ENCODE measurements around the gene OR8D1.
"Not testable (repeated sequence)": the region's sequence is repeated elsewhere in the genome, so short reads cannot be mapped to it uniquely, and the experiment has no call there.

The OR8D1 gene

DNA sequence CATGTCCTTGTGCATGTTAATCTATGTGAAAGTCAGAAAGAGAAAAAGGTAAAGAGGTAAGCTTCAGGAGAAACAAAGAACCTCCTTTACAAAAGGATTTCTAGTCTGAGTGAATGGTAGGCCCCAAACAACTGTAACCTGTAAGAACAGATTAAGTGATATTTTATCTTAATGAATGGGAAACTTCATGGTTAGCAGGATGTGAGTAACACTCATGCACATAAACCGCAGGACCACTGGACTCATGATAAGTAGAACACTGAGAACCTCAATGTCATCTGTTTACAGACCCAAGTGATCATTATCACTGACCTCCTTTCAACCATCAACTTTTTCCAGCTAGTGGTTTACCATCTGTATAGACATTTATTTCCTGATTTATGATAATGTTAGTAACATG, 37.7 kb downstream of the OR8D1 start (continued):
- TF ChIP-seq PPARA (CRISPR knock-in tag; IDR thresholded peaks at IDR 0.05; ENCODE audit: borderline replicate concordance) (no peak), ZNF70 (CRISPR knock-in tag; IDR thresholded peaks at IDR 0.05) (no peak)
- TF ChIP-seq, protein P1, sequence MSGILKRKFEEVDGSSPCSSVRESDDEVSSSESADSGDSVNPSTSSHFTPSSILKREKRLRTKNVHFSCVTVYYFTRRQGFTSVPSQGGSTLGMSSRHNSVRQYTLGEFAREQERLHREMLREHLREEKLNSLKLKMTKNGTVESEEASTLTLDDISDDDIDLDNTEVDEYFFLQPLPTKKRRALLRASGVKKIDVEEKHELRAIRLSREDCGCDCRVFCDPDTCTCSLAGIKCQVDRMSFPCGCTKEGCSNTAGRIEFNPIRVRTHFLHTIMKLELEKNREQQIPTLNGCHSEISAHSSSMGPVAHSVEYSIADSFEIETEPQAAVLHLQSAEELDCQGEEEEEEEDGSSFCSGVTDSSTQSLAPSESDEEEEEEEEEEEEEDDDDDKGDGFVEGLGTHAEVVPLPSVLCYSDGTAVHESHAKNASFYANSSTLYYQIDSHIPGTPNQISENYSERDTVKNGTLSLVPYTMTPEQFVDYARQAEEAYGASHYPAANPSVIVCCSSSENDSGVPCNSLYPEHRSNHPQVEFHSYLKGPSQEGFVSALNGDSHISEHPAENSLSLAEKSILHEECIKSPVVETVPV (CRISPR knock-in tag; IDR thresholded peaks at IDR 0.05), result no peak

DNA sequence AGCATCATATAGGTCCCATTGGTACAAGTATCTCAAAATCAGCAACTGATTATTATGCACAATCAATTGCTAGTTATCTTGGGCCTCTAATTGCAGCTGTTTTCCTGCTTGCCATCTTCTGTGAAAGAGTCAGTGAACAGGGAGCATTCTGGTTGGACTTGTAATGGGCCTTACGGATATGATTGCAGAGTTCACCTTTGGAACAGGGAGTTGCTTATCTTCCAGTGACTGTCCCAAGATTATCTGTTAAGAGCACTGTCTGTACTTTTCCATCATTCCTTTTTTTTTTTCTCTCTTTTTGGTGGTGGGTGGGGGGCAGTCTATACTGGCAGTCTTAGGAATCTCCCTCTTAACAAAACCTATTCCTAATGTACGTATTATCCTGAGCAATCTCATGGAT, 39.7 kb downstream of the OR8D1 start:
- ATAC-seq, result no peak
- no peak for TF ChIP-seq RARB (CRISPR knock-in tag; IDR thresholded peaks at IDR 0.05)
- TF ChIP-seq, protein P2, sequence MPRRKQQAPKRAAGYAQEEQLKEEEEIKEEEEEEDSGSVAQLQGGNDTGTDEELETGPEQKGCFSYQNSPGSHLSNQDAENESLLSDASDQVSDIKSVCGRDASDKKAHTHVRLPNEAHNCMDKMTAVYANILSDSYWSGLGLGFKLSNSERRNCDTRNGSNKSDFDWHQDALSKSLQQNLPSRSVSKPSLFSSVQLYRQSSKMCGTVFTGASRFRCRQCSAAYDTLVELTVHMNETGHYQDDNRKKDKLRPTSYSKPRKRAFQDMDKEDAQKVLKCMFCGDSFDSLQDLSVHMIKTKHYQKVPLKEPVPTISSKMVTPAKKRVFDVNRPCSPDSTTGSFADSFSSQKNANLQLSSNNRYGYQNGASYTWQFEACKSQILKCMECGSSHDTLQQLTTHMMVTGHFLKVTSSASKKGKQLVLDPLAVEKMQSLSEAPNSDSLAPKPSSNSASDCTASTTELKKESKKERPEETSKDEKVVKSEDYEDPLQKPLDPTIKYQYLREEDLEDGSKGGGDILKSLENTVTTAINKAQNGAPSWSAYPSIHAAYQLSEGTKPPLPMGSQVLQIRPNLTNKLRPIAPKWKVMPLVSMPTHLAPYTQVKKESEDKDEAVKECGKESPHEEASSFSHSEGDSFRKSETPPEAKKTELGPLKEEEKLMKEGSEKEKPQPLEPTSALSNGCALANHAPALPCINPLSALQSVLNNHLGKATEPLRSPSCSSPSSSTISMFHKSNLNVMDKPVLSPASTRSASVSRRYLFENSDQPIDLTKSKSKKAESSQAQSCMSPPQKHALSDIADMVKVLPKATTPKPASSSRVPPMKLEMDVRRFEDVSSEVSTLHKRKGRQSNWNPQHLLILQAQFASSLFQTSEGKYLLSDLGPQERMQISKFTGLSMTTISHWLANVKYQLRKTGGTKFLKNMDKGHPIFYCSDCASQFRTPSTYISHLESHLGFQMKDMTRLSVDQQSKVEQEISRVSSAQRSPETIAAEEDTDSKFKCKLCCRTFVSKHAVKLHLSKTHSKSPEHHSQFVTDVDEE (CRISPR knock-in tag; IDR thresholded peaks at IDR 0.05), result no peak
- no peak for TF ChIP-seq ZNF565 (CRISPR knock-in tag; conservative IDR thresholded peaks at IDR 0.05; ENCODE audit: low read depth)
- no peak for TF ChIP-seq GLIS3 (CRISPR knock-in tag; IDR thresholded peaks at IDR 0.05)
- no peak for TF ChIP-seq ARNTL (CRISPR knock-in tag; IDR thresholded peaks at IDR 0.05; ENCODE audit: borderline replicate concordance, low read depth)
- TF ChIP-seq OSR1 (CRISPR knock-in tag; IDR thresholded peaks at IDR 0.05), result no peak
- no peak for TF ChIP-seq PPARA (CRISPR knock-in tag; IDR thresholded peaks at IDR 0.05; ENCODE audit: borderline replicate concordance)

DNA sequence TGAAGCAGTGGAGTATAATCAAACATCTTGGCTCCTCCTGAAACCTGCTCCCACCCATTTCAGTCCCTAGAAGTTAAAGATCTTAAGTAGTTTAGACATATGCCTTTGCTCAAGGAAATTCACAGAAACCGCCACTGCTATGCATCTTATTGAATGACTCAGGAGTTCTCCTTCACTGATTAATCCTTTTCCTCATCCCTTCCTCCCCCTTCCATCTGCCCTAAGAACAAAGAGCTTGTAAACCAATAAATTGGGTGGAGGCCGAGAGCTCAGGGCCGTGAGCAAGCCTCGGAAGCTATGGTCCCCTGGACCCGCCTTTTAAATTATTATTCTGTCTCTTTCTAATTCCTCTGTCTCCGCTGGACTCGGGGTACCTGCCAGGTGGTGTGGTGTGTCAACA, 42.9 kb downstream of the OR8D1 start:
- ATAC-seq, result not testable (repeated sequence)

DNA sequence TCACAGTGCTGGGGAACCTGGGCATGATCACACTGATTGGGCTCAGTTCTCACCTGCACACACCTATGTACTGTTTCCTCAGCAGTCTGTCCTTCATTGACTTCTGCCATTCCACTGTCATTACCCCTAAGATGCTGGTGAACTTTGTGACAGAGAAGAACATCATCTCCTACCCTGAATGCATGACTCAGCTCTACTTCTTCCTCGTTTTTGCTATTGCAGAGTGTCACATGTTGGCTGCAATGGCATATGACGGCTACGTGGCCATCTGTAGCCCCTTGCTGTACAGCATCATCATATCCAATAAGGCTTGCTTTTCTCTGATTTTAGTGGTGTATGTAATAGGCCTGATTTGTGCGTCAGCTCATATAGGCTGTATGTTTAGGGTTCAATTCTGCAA, 48.7 kb downstream of the OR8D1 start:
- ATAC-seq, result not testable (repeated sequence)

DNA sequence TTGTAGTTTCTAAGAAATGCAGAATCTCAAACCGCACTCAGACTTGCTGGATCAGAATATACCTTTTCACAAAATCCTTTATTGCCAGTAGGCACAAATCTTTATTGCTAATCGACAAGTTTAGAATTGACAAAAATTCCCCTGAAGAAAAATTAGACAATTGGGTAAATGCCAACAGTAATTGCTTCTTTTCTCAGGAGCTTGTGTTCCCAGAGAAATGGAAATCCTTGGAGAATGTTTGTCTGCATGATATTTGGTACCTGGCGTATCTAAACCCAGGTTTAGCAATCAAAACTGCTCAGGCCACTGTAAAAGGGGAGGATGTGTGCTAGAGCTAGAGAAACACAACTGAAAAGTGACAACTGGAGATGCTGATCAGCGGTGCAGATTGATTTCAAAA, 57.7 kb downstream of the OR8D1 start, which contains the start of gene OR8G5:
TSS of gene OR8G5 (plus strand) at position 301 of the 400 bp plus-strand sequence. CDS start 8,556 bp downstream, outside the sequence.
- no peak for ATAC-seq

More for the DNA sequence above, 57.7 kb downstream of the OR8D1 start, which contains the start of gene OR8G5:
- TF ChIP-seq, protein P2 (CRISPR knock-in tag; IDR thresholded peaks at IDR 0.05), result no peak
- TF ChIP-seq, protein P3, sequence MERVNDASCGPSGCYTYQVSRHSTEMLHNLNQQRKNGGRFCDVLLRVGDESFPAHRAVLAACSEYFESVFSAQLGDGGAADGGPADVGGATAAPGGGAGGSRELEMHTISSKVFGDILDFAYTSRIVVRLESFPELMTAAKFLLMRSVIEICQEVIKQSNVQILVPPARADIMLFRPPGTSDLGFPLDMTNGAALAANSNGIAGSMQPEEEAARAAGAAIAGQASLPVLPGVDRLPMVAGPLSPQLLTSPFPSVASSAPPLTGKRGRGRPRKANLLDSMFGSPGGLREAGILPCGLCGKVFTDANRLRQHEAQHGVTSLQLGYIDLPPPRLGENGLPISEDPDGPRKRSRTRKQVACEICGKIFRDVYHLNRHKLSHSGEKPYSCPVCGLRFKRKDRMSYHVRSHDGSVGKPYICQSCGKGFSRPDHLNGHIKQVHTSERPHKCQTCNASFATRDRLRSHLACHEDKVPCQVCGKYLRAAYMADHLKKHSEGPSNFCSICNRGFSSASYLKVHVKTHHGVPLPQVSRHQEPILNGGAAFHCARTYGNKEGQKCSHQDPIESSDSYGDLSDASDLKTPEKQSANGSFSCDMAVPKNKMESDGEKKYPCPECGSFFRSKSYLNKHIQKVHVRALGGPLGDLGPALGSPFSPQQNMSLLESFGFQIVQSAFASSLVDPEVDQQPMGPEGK (CRISPR knock-in tag; IDR thresholded peaks at IDR 0.05; ENCODE audit: borderline replicate concordance), result no peak
